GM19099 (cell line): ENCODE measurements around the gene GTF3A.

ENCODE experiments used
- POLR2A ChIP-seq: IDR thresholded peaks from 3 replicates; pipeline ENCODE4 v1.6.1; 2011; ENCODE audit warnings: low read depth; ENCODE audit not compliant: insufficient read length; ENCODE audit errors: extremely low read depth

GTF3A gene

GRCh38 chr13:27427641-27428040, 3.2 kb downstream of the GTF3A start:
- TF ChIP-seq POLR2A = no peak

GRCh38 chr13:27428160-27428559, 3.7 kb downstream of the GTF3A start:
- no peak for TF ChIP-seq POLR2A

- TF ChIP-seq POLR2A = no peak
Observed at GRCh38 chr13:27432180-27432579, 7.8 kb downstream of the GTF3A start.

- no peak for TF ChIP-seq POLR2A
Observed at GRCh38 chr13:27432611-27433210, 8.3 kb downstream of the GTF3A start.

- TF ChIP-seq POLR2A = no peak
Observed at GRCh38 chr13:27437126-27437525, 12.7 kb downstream of the GTF3A start.

DNA sequence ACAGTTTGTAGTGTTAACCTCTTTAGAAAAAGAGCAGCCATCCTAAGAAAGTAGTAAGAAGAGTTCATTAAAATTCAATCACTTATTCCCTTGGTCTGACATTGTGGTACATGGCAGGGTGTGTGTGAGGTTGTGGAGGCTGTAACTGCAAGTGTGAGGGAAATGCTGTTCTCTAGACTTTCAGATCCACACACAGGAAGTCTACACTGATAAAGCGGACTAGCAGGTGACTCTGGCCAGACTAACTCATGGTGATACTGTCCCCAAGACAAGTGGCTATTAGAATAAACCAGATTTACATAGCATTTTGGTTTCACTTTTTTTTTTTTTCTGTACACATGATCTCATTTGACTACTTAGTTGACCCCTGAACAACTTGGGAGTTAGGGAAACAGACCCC, 16.0 kb downstream of the GTF3A start:
- no peak for TF ChIP-seq POLR2A

- no peak for TF ChIP-seq POLR2A
Observed at GRCh38 chr13:27442071-27442647, 17.7 kb downstream of the GTF3A start.

GRCh38 chr13:27442797-27443196, 18.4 kb downstream of the GTF3A start:
- TF ChIP-seq POLR2A = no peak

GRCh38 chr13:27446986-27447583, 22.7 kb downstream of the GTF3A start:
- TF ChIP-seq POLR2A = no peak

GRCh38 chr13:27448308-27448707, 23.9 kb downstream of the GTF3A start:
- TF ChIP-seq POLR2A = no peak

- TF ChIP-seq POLR2A = no peak
Observed at GRCh38 chr13:27449081-27449603, 24.7 kb downstream of the GTF3A start.

GRCh38 chr13:27449936-27450828, 25.8 kb downstream of the GTF3A start, which contains the start of gene MTIF3:
Gene MTIF3 (minus strand): TSS chr13:27450564. CDS start chr13:27440448, 10,116 bp downstream.
- TF ChIP-seq POLR2A = peak; percentile 94

GRCh38 chr13:27450921-27451471, 26.6 kb downstream of the GTF3A start:
- no peak for TF ChIP-seq POLR2A

GRCh38 chr13:27455331-27455855, 31.0 kb downstream of the GTF3A start:
- no peak for TF ChIP-seq POLR2A
